GM18508 (cell line): ENCODE measurements around the gene GRIN1.

Experiments
- ATAC-seq: cut with Tn5 transposase; IDR thresholded peaks from one replicate; pipeline ENCODE4 v1.9.1; 2021; ENCODE audit warnings: moderate number of reproducible peaks; ENCODE audit not compliant: insufficient read depth, unreplicated experiment

GRIN1 gene

DNA sequence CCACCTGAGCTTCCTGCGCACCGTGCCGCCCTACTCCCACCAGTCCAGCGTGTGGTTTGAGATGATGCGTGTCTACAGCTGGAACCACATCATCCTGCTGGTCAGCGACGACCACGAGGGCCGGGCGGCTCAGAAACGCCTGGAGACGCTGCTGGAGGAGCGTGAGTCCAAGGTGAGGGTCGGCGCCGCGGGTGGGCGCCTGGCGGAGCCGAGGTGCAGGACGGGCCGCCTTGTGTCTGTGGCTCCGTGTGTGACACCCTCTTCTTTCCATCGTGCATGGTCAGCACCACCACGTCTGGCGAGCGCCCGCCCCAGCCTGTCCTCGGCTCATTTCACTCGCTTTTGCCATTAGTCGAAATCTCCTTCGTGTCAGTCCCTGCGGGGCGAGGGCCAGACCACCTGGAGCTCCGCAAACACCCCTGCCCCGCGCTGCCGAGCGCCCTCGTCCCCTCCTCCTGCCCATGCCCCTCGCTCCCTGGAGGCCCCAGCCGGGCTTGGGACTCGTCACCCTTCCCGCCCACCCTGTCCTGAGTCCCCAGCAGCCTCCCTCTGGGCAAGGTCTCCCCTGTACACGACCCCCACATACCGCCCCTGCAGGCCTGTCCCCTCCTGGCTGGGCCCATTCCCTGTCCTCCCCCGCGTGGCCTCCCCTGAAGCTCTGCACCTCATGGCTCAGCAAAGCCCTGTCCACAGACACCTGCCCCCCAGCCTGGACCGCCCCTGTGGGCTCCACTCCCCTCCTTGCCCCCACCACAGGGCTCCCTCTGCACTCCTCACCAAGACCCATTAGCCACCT, 7.0 kb downstream of the GRIN1 start:
- no peak for ATAC-seq

DNA sequence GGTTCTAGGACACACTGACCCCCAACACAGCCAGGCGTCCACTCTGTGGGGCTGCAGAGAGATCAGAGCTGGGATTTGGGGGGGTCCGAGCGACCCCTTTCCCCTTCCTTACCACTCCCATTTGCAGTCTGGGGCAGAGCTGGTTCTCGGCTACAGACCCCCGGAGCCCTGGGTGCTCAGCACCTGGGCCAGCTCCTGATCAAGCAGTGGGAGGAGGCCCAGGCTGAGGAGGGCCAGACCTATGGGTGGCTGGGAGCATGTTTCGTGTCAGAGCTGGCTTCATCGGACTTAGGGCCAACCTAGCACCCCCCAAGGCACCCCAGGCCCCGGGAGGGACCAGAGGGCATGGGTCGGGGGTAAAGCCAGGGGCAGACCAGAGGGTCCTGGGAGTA, 7.6 kb downstream of the GRIN1 start:
- ATAC-seq = no peak

DNA sequence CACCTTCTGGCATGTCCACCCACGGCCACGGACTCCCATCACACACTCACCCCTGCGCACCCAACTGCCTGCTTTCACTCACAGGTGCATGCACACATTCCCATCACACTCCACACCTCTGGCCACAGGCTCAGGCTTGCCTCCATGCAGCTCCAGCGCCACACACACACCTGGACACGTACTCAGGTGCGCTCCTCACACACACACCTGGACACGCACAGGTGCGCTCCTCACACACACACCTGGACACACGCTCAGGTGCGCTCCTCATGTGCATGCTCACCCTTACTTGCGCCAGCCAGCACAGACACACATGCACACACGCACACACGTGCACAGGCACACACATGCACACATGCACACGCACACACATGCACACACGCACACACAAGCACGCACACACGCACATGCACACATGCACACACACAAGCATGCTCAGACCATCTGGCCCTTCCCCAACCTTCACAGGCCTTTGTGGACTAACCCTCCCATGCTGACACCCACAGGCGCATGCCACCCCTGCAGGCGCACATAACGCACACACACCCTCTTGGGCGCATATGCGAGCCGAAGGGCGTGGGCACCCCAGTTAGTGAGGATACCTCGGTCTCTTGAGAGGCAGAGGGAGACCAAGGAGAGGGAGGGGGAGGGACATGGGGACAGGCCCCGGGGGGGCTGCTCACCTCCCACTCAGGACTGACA, 8.3 kb downstream of the GRIN1 start:
- ATAC-seq = no peak

DNA sequence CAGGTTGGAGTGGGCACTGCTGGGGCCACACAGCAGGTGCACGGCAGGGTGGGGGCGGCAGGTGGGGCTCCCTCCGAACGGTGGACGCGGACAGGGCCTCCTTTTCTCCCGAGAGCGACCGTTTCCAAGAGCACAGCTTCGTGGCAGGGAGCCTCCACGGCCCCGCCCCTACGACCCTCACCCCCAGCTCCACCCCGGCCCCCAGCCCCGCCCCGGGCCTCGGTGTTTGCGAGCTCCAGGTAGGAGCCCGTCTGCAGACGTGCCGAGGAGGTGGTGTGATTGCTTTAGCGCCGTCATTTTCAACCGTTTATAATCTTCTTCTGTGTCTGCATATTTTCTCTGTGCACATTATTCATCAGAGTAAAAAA, 8.8 kb downstream of the GRIN1 start:
- ATAC-seq = no peak

DNA sequence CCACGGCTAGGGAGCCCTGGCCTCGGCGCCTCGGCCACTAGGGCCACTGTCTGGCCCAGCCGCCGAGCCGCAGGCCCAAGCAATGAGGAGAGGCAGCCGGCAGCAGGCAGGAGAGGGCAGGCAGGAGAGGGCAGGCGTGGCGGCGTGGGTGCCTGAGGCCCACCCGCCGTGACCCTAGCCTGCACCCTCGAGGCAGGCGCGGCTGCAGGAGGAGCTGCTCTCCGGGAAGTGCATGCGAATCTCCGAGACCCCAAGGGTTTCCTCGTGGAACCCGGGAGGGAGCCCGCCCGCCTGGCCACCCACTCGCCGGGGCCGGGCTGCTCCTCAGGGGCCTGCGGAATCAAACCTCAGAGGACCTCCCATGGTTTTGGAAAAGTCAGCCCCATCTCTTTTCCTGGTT, 9.3 kb downstream of the GRIN1 start:
- ATAC-seq = no peak

DNA sequence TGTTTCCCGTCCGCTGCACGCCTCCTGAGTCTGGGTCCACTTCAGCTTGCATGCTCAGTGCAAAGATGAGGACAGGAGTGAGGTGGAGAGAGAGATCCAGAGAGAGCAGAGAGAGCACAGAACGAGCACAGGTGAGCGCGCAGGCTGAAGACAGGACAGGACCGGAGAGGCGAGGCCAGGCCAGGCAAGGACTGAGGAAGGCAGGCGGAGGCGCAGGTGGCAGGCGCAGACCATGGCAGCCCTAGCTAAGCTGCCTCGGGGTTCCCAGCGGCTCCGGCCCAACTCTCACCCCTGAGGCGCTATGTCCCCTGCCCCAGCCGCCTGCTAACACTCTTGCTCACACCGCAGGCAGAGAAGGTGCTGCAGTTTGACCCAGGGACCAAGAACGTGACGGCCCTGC, 9.7 kb downstream of the GRIN1 start:
- no peak for ATAC-seq

DNA sequence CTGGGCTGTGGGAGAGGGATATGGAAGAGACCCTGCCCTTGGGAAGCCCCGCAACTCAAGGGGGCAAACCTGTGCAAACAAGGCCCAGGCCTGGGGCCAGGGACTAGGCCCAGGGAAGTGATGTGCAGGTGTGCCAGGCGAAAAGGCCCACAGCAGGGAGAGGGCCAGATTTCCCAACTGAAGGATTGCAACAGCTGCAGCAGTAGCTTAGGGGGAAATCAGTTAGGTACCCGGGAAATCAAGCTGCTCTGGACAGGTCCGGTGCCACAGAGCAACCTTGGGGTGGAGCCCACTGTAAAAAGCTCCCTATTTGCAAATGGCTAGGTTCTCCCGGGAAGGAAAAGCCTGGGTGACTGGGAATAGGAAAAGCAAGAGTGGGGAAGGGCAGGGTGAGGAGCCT, 10.4 kb downstream of the GRIN1 start:
- no peak for ATAC-seq

DNA sequence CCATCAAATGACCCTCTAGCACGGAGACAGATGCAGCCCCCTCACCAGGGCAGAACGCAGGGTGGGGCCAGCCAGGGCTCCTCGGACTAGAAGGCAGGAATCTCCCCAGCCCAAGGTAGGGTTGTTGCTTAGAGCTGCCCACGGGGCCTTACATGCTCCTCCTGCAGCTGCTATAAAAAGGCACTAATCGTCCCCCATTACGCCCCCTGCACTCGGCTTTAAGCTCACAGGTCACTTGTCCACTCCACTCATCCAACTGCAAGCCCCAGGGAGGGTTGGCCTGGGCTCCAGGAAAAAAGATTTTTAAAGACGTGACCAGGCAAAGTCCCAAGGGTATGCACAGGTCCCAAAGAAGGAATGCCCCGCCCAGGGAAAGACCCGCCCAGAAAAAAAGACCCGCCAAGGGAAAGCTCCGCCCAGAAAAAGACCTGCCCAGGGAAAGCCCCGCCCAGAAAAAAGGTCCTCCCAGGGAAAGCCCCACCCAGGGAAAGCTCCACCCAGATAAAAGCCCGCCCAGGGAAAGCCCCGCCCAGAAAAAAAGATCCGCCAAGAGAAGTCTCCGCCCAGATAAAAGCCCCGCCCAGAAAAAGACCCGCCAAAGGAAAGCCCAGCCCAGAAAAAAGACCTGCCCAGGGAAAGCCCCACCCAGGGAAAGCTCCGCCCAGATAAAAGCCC, 11.1 kb downstream of the GRIN1 start:
- no peak for ATAC-seq

DNA sequence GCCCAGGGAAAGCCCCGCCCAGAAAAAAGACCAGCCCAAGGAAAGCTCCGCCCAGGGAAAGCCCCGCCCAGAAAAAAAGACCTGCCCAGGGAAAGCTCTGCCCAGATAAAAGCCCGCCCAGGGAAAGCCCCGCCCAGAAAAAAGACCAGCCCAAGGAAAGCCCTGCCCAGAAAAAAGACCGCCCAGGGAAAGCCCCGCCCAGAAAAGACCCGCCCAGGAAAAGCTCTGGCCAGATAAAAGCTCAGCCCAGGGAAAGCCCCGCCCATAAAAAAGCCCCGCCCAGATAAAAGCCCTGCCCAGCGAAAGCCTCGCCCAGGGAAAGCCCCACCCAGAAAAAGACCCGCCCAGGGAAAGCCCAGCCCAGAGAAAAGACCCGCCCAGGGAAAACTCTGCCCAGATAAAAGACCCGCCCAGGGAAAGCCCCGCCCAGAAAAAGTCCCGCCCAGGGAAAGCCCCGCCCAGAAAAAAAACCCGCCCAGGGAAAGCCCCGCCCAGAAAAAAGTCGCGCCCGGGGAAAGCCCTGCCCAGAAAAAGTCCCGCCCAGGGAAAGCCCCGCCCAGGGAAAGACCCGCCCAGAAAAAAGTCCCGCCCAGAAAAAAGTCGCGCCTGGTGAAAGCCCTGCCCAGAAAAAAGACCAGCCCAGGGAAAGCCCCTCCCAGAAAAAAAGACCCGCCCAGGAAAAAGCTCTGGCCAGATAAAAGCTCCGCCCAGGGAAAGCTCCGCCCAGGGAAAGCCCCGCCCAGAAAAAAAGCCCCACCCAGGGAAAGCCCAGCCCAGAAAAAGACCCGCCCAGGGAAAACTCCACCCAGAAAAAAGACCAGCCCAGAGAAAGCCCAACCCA, 11.9 kb downstream of the GRIN1 start:
- no peak for ATAC-seq

DNA sequence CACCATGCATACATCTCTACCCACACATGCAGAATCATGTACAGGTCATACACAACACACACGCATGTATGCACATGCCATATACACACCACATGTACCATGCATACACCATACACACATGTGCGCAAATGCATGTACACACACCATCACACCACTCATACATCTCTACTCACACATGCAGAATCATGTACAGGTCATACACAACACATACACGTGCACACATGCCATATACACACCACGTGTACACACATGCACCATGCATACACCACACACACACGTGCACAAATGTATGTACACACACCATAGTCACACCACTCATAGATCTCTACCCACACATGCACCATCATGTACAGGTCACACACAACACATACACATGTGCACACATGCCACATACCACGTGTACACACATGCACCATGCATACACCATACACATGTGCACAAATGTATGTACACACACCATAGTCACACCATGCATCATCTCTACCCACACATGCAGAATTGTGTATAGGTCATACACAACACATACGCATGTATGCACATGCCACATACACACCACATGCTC, 14.0 kb downstream of the GRIN1 start:
- no peak for ATAC-seq

DNA sequence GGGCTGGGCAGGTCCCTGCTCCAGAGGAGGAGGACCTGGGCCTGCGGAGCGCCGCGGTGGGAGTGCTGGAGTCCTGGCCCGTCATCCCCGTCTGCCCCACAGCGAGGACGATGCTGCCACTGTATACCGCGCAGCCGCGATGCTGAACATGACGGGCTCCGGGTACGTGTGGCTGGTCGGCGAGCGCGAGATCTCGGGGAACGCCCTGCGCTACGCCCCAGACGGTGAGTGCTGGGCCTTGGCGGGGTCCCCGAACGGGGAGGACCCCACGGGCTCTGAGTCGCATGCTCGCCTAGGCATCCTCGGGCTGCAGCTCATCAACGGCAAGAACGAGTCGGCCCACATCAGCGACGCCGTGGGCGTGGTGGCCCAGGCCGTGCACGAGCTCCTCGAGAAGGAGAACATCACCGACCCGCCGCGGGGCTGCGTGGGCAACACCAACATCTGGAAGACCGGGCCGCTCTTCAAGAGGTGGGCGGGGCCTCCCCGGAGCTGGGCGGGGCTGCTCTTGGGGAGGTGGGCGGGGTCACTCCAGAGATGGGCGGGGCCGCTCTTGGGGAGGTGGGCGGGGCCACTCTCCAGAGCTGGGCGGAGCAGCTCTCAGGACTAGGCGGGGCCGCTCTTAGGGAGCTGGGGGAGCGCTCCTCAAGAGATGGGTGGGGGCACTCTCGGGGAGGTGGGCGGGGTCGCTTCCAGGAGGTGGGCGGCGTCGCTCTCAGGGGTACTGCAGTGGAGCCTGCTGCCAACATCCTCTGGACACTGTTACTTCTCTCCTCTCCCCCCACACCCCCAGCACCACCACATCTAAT, 17.8 kb downstream of the GRIN1 start:
- no peak for ATAC-seq

DNA sequence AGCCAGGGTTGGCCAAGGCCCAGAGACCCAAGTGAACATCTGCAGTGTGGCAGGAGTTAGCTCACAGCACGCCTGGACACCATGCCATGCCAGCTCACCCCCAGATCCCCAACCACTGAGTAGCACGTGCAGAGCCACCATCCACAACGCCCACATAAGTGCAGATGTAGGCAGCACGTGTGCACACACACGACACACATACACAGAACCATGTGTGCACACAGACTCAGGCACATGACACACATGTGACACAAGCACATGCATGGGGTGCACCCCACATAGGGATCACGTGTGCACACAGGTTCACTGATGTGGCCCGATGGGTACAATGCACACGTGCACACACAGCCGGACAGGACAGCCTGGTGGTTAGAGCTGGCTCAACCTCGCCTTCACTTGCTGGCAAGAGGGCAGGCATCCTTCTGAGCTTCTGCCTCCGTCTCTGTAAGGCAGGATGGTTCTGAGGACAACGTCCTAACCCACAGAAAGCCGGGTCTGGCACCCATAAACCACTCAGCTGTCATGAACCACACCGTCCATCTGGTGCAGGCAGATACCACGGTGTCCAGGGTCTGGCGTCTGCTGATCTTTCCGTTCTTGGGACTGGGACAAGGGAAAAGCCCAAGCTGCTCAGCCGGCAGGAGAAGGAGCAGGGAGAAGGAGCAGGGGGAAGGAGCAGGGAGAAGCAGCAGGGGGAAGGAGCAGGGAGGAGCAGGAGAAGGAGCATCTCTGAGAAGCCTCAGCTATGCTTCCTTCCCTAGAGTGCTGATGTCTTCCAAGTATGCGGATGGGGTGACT, 18.9 kb downstream of the GRIN1 start:
- ATAC-seq = no peak

DNA sequence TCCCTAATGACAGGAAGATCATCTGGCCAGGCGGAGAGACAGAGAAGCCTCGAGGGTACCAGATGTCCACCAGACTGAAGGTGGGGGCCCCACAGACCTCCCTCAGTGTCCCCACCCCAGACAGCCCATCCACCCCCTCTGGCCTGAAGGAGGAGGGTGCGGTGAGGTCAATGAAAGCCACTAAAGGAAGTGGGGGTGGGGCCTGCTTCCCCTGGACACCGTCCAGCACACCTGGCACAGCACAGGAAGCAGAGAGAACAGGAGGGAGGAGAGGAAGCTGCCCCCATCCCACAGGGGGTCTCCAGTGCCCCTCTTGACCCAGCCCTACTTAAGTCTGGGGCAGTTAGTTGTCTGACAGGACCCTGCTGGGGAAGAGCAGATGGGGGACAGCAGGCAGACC, 19.7 kb downstream of the GRIN1 start:
- ATAC-seq = no peak

DNA sequence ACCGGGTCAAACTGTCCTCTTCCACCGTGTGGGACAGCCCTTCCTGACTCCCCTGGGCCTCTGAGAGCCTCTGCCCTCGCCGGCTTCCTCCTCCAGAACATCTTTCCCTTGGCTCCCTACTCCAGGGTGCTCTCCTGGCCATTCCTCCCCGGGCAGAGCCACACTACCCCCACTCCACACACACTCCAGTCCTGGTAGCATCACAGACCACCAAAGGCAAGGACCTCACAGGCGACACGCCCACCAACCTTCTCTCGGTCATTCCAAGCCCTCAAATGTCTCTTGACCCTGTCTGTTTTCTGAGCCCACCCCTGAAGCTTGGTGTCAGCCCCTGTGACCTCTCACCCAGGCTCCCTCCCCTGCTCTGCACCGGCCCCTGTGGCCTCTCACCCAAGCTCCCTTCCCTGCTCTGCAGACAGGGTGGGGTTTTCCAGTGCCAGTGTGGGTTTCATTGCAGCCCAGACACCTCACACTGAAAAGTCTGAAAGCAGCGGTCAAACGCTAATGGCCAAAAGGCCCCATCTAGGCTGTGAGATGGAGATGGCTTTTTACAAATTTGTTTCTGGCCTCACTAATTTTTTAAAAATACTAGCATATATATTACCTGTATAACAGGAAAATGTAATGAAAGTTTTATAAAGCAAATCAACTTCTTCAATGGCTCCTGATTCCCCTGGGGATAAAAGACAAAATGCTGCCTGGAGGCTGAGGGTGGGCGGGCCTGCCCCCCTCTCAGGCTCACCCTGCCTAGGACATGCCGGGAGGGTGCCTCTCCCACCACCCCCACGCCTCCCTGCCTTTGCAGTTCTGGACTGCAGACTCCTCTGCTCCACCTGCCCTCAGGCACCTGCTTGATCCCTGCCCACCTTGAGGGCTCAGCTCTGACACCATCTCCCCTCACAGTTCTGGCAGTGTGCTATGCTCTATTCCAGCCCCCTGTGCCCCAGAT, 20.4 kb downstream of the GRIN1 start:
- no peak for ATAC-seq

DNA sequence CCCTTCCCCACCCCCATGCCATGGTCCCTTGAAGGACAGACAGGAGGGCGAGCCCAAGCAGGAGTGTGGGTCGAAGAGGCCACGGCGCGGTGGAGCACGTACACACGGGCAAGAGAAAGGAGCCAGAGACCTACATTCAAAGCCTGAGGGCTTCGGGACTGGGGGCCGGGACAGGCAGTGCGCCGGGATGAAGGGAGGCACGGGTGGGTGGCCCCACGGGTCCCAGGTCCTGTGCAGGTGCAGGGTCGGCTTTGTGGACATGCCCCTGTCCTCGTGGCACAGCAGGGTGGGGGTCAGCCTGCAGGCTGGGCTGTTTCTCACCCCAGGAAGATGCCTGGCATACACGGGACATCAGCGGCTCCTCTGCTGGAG, 21.1 kb downstream of the GRIN1 start:
- no peak for ATAC-seq

DNA sequence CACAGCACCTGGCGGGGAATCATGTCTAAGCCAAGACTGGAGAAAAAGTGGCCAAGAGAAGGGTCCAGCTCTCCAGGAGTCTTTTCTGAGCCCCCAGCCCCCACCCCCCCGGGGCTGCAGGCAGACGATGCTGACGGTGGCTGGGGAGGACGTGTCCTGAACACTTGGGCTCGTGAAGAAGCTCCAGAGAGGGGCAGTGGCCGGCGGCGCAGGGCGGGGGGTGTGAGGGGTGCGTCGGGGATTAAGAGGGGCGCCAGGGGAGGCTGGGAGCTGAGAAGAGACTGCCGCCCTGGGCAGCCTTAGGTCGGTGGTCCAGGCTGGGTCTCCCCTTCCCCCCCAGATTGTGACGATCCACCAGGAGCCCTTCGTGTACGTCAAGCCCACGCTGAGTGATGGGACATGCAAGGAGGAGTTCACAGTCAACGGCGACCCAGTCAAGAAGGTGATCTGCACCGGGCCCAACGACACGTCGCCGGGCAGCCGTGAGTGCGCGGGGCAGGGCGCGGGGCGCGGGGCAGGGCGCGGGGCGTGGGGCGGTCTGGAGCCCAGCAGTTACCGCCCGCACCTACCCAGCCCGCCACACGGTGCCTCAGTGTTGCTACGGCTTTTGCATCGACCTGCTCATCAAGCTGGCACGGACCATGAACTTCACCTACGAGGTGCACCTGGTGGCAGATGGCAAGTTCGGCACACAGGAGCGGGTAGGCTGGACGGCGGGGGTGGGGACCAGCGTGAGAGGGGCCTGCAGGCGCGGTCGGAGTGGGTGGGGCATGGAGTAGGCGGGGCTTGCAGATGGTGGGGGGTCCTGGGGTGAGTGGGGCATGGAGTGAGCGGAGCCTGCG, 22.0 kb downstream of the GRIN1 start:
- no peak for ATAC-seq
